Nephron (organoid): ENCODE results near the gene TAOK2.

ENCODE experiments used
- H3K27ac Mint-ChIP-seq, 3 experiments: 2 replicates each; pipeline ENCODE4 v1.8.0; 2020; ENCODE audit warnings: mixed read lengths in 3 of 3, mild to moderate bottlenecking in 2 of 3, moderate library complexity in 1 of 3
- H3K27me3 Mint-ChIP-seq: 2 replicates; pipeline ENCODE4 v1.8.0; 2021; ENCODE audit warnings: low read depth, mild to moderate bottlenecking, moderate library complexity, mixed read lengths
- H3K36me3 Mint-ChIP-seq: 2 replicates; pipeline ENCODE4 v1.8.0; 2020; ENCODE audit warnings: low read depth, mixed read lengths
- H3K4me1 Mint-ChIP-seq: 2 replicates; pipeline ENCODE4 v1.8.0; 2020; ENCODE audit warnings: mixed read lengths
- H3K4me3 Mint-ChIP-seq, 3 experiments: 2 replicates each; pipeline ENCODE4 v1.8.0; 2020; ENCODE audit warnings: mild to moderate bottlenecking in 3 of 3, mixed read lengths in 3 of 3, moderate library complexity in 2 of 3
- H3K9me3 Mint-ChIP-seq: 2 replicates; pipeline ENCODE4 v1.8.0; 2020; ENCODE audit warnings: mixed read lengths
- TF ChIP-seq, protein P1 (sequence below), 3 experiments: fragments of 200-600 bp; sonication (generic); IDR thresholded peaks; one replicate each; pipeline ENCODE4 v1.5.0; 2021; ENCODE audit warnings: antibody characterized with exemption in 3 of 3; ENCODE audit not compliant: unreplicated experiment in 3 of 3

The TAOK2 gene

DNA sequence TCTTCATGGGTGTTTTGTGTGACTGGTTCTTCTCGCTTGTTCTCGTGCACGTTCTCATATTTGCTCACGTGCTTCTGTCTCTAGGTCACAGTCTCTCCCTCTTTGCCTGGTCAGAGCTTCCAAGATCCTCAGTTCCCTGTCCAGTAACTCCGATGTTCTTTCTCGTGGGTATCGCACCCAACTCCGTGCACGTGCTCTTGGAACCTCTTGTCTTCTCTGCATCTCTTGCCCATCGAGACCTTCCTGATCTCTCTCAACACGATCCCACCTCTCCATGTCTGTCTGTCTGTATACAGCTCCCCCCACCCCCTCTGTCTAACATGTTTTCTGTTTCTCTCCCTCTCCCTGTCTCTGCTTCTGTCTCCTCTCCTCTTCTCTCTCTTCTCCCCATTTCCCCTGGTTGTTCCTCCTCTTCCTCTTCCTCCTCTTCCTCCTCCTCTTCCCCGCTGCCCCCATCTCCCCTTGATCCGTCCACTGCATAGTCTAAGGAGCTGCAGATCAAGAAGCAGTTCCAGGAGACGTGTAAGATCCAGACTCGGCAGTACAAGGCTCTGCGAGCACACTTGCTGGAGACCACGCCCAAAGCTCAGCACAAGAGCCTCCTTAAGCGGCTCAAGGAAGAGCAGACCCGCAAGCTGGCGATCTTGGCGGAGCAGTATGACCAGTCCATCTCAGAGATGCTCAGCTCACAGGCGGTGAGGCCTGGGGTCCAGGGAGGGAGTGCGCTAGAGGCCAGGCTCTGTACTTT lies 15.6 kb downstream of the TAOK2 start:
- no peaks in the 10 kb centered on the region for H3K27me3 Mint-ChIP-seq
- H3K36me3 Mint-ChIP-seq = peaks cover 54% of the 10 kb centered on the region
- no peak overlapping the region for H3K27ac Mint-ChIP-seq
- no peak overlapping the region for H3K4me3 Mint-ChIP-seq
- TF ChIP-seq, protein P1, sequence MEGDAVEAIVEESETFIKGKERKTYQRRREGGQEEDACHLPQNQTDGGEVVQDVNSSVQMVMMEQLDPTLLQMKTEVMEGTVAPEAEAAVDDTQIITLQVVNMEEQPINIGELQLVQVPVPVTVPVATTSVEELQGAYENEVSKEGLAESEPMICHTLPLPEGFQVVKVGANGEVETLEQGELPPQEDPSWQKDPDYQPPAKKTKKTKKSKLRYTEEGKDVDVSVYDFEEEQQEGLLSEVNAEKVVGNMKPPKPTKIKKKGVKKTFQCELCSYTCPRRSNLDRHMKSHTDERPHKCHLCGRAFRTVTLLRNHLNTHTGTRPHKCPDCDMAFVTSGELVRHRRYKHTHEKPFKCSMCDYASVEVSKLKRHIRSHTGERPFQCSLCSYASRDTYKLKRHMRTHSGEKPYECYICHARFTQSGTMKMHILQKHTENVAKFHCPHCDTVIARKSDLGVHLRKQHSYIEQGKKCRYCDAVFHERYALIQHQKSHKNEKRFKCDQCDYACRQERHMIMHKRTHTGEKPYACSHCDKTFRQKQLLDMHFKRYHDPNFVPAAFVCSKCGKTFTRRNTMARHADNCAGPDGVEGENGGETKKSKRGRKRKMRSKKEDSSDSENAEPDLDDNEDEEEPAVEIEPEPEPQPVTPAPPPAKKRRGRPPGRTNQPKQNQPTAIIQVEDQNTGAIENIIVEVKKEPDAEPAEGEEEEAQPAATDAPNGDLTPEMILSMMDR (IDR thresholded peaks at IDR 0.05; ENCODE audit: unreplicated experiment in 3 of 3) = no peak
- peaks cover 2% of the 10 kb centered on the region for H3K4me1 Mint-ChIP-seq
- no peaks in the 10 kb centered on the region for H3K9me3 Mint-ChIP-seq

DNA sequence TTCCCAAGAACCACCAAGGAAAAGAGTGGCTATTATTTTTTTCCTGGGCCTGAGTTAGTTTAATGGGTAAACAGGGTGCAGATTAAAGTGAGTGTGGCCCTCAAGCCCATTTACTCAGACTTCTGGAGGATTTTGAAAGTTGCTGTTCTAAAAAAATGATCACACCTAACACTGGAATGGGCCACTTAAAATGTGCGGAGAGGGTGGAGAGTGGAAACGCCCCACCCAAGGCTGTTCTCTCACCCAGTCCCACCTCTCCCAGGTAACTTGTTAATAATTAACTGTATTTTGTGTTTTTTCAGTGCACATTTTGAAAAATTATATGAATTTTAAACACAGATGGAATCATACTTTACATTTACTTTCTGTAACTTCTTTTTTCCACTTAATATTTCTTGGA lies 16.4 kb downstream of the TAOK2 start:
- Mint-ChIP-seq H3K4me3 (no peak overlapping the region), H3K4me1 (peaks cover 8% of the 10 kb centered on the region), H3K9me3 (no peaks in the 10 kb centered on the region), H3K36me3 (peaks cover 49% of the 10 kb centered on the region), H3K27ac (peak overlapping the region in 1 of 3 experiments; percentile 20), H3K27me3 (no peaks in the 10 kb centered on the region)
- TF ChIP-seq, protein P1 (IDR thresholded peaks at IDR 0.05; ENCODE audit: unreplicated experiment in 3 of 3) = no peak

DNA sequence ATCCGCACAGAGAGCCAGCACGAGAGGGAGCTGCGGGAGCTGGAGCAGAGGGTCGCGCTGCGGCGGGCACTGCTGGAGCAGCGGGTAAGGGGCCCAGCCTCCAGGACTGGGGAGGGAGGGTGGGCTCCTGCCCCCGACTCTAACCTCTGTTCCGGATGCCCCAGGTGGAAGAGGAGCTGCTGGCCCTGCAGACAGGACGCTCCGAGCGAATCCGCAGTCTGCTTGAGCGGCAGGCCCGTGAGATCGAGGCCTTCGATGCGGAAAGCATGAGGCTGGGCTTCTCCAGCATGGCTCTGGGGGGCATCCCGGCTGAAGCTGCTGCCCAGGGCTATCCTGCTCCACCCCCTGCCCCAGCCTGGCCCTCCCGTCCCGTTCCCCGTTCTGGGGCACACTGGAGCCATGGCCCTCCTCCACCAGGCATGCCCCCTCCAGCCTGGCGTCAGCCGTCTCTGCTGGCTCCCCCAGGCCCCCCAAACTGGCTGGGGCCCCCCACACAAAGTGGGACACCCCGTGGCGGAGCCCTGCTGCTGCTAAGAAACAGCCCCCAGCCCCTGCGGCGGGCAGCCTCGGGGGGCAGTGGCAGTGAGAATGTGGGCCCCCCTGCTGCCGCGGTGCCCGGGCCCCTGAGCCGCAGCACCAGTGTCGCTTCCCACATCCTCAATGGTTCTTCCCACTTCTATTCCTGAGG lies 17.4 kb downstream of the TAOK2 start:
- no peak overlapping the region for H3K4me3 Mint-ChIP-seq
- H3K4me1 Mint-ChIP-seq = peaks cover 15% of the 10 kb centered on the region
- no peak overlapping the region for H3K27ac Mint-ChIP-seq
- no peaks in the 10 kb centered on the region for H3K9me3 Mint-ChIP-seq
- H3K27me3 Mint-ChIP-seq = no peaks in the 10 kb centered on the region
- TF ChIP-seq, protein P1 (IDR thresholded peaks at IDR 0.05; ENCODE audit: unreplicated experiment in 3 of 3) = no peak
- peaks cover 42% of the 10 kb centered on the region for H3K36me3 Mint-ChIP-seq

DNA sequence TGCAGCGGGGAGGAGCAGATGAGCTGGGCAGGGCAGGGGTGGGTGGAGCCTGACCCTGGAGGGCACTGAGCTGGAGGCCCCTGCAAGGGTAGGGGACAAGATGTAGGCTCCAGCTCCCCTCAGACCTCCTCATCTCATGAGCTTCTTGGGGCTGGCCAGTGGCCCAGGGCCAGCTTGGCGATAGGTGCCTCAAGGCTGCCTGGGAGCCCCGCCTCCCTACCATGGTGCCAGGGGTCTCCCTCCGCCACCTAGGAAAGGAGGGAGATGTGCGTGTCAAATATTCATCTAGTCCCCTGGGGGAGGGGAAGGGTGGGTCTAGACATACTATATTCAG lies 17.9 kb downstream of the TAOK2 start:
- H3K9me3 Mint-ChIP-seq = no peaks in the 10 kb centered on the region
- H3K4me3 Mint-ChIP-seq = no peak overlapping the region
- no peaks in the 10 kb centered on the region for H3K27me3 Mint-ChIP-seq
- H3K27ac Mint-ChIP-seq = no peak overlapping the region
- peaks cover 38% of the 10 kb centered on the region for H3K36me3 Mint-ChIP-seq
- TF ChIP-seq, protein P1 (IDR thresholded peaks at IDR 0.05; ENCODE audit: unreplicated experiment in 3 of 3) = no peak
- peaks cover 19% of the 10 kb centered on the region for H3K4me1 Mint-ChIP-seq

DNA sequence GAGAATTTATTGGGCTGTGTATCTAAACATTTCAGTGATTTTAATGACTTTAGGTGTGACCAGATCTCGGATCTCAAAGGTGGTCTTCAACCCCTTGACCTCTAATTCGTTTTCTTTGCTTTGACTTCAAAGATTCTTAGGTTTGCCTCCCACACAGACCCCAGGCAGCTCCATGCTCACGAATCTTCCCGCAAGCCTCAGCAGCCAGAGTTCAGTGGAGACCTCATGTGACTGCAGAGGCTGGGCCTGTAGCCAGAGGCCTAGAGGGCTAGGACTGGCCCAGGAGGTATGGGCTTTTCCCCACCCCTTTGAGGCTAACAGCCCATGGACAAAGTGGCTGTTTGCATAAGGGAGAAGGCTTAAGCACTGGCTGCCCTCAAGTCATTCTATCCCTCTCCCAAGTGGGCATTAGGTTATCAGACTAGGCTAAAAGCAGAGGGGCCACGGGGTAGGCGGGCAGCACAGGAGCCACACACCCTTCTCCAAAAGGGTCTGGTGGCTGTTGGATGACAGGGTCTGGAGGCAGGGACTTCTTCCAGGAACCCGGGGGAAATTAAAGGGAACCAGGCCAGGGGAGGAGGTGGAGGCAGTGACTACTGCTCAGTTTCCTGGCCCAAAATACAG lies 18.8 kb downstream of the TAOK2 start:
- Mint-ChIP-seq H3K9me3 (no peaks in the 10 kb centered on the region), H3K4me3 (peak overlapping the region; percentile 59 to 80 (median 60)), H3K27ac (peak overlapping the region in 2 of 3 experiments; percentile 35 to 49), H3K27me3 (no peaks in the 10 kb centered on the region), H3K36me3 (peaks cover 39% of the 10 kb centered on the region), H3K4me1 (peaks cover 24% of the 10 kb centered on the region)
- TF ChIP-seq, protein P1 (IDR thresholded peaks at IDR 0.05; ENCODE audit: unreplicated experiment in 3 of 3) = no peak
